Astrocyte of the spinal cord (primary cell): ENCODE measurements around the gene TTLL11.
A peak's percentile ranks its signal among the peaks of the same experiment; 100 is the strongest.

ENCODE experiments used
- DNase-seq: peaks from one replicate; pipeline ENCODE4 v3.0.0; 2011; ENCODE audit warnings: low read depth, low spot score
- H3K4me3 ChIP-seq: 2 replicates; pipeline ENCODE4 v1.5.1; 2011; ENCODE audit warnings: low read depth, mild to moderate bottlenecking, low read length, moderate library complexity
- CTCF ChIP-seq: IDR thresholded peaks from 2 replicates; pipeline ENCODE4 v1.5.1; 2012; ENCODE audit warnings: low read depth, mild to moderate bottlenecking, low read length, inconsistent platforms
- in situ Hi-C: cut with HindIII; loops from 2 replicates; pipeline ENCODE4 v1.10.0; 2017; ENCODE audit warnings: low sequenced_read_pairs

The TTLL11 gene

GRCh38 chr9:122031776-122032175 lies 61.3 kb downstream of the TTLL11 start:
- DNase-seq = peak; percentile 29
- H3K4me3 ChIP-seq = no peak overlapping the region
- in situ Hi-C loops = no loop called here
- no peak for TF ChIP-seq CTCF

GRCh38 chr9:122031157-122031556 lies 62.0 kb downstream of the TTLL11 start:
- no peak overlapping the region for H3K4me3 ChIP-seq
- no peak for TF ChIP-seq CTCF
- DNase-seq = no peak
- in situ Hi-C loops = no loop called here

- H3K4me3 ChIP-seq = no peak overlapping the region
- in situ Hi-C loops = no loop called here
- no peak for TF ChIP-seq CTCF
- no peak for DNase-seq
Measured at GRCh38 chr9:122030357-122030756, 62.8 kb downstream of the TTLL11 start.

GRCh38 chr9:122029898-122030297 lies 63.2 kb downstream of the TTLL11 start:
- H3K4me3 ChIP-seq = no peak overlapping the region
- TF ChIP-seq CTCF = no peak
- DNase-seq = no peak
- in situ Hi-C loops = no loop called here

GRCh38 chr9:122028089-122028488 lies 65.0 kb downstream of the TTLL11 start:
- no peak for DNase-seq
- TF ChIP-seq CTCF = no peak

GRCh38 chr9:122020398-122020797 lies 72.7 kb downstream of the TTLL11 start:
- in situ Hi-C loops = no loop called here
- no peak overlapping the region for H3K4me3 ChIP-seq
- TF ChIP-seq CTCF = no peak
- no peak for DNase-seq

More at GRCh38 chr9:122028089-122028488, 65.0 kb downstream of the TTLL11 start:
- H3K4me3 ChIP-seq = no peak overlapping the region
- in situ Hi-C loops = no loop called here

GRCh38 chr9:122016744-122017143 lies 76.4 kb downstream of the TTLL11 start:
- H3K4me3 ChIP-seq = no peak overlapping the region
- peak; percentile 44 for TF ChIP-seq CTCF
- DNase-seq = no peak
- in situ Hi-C loops = no loop called here
